NCI-H2081 treated with DMSO at 0.1 percent for 48 hours (cell line): ENCODE measurements around the gene HPN.
"Not testable (repeated sequence)": the region's sequence is repeated elsewhere in the genome, so short reads cannot be mapped to it uniquely, and the experiment has no call there.

ENCODE experiments used
- DNase-seq: peaks from one replicate; lab custom pipeline; 2025; lab: John Stamatoyannopoulos, UW

HPN gene

GRCh38 chr19:35041548-35042055 lies at the start of gene HPN:
Gene HPN, plus strand, starts transcription at chr19:35041721. Its CDS starts 786 bp downstream, at chr19:35042507.
- no peak for DNase-seq

GRCh38 chr19:34992582-34992981 lies 48.9 kb upstream of the HPN start:
- DNase-seq: not testable (repeated sequence)

GRCh38 chr19:34994286-34994642 lies 47.3 kb upstream of the HPN start:
- DNase-seq: no peak

- no peak for DNase-seq
Measured at GRCh38 chr19:34994643-34995541, 46.6 kb upstream of the HPN start.

DNA sequence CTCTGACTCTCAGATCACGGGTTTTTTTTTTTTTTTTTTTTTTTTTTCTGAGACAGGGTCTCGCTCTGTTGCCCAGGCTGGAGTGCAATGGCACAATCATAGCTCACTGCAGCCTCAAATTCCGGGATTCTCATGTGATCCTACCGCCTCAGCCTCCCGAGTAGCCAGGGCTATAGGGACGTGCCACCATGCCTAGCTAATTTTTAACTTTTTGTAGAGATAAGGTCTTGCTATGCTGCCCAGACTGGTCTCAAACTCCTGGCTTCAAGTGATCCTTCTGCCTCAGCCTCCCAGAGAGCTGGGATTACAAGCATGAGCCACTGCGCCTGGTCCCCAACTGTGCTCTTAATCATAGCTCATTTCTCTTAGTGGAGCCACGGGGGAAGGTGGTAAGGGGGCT lies 46.0 kb upstream of the HPN start:
- DNase-seq: no peak

GRCh38 chr19:34997071-34997617 lies 44.4 kb upstream of the HPN start:
- no peak for DNase-seq

DNA sequence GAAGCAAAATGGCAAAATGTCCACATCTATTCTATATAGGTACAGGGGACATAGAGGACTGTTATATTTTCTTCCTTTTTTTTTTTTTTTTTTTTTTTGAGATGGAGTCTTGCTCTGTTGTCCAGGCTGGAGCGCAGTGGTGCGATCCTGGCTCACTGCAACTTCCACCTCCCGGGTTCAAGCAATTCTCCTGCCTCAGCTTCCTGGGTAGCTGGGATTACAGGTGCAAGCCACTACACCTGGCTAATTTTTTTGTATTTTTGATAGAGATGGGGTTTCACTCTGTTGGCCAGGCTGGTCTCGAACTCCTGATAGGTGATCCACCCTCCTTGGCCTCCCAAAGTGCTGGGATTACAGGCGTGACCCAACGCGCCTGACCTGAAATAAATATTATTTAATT lies 43.3 kb upstream of the HPN start:
- not testable (repeated sequence) for DNase-seq

GRCh38 chr19:34998777-34999497 lies 42.6 kb upstream of the HPN start:
- DNase-seq: no peak

- DNase-seq: no peak
Measured at GRCh38 chr19:34999498-35000337, 41.8 kb upstream of the HPN start, which contains the start of gene GRAMD1A. Gene GRAMD1A, plus strand, starts transcription at chr19:35000323. Its CDS starts 156 bp downstream, at chr19:35000479.

- DNase-seq: no peak
Measured at GRCh38 chr19:35000338-35000646, 41.2 kb upstream of the HPN start.

GRCh38 chr19:35000647-35001501 lies 40.6 kb upstream of the HPN start:
- DNase-seq: no peak

- no peak for DNase-seq
Measured at GRCh38 chr19:35002037-35002535, 39.4 kb upstream of the HPN start.

DNA sequence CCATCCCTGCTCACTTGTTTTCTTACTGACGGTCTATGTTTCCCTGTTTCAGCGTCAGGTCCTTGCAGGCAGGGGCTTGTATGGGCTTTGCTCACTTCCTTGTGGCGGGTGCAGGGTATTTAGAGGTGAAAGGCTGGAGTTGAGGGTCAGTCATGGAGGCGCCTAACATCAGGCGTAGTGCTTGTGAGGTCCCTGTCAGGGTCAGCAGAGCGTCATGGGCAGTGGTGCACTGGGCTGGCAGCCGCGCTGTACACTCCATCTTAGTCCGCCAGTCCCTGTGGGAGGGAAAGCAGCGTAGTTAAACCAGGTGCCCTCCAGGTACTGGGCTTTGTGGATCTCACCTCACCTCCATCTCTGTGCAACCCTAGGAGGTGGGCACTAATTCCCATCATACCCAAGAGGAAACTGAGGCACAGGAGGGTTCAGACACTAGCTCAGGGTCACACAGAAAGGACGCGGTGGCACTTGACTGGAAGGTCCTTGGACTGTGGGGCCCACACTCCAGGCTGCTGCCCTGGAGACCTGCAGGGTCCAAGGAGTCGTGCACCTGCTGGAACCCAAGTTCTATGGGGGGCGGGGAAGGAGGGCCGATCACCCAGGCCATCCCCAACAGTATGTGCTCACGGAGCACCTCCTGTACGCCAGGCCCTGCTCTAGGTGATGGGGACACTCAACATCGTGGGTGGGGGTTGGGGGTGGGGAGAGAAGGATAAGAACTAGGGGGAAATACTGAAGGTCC lies 36.8 kb upstream of the HPN start:
- DNase-seq: no peak

DNA sequence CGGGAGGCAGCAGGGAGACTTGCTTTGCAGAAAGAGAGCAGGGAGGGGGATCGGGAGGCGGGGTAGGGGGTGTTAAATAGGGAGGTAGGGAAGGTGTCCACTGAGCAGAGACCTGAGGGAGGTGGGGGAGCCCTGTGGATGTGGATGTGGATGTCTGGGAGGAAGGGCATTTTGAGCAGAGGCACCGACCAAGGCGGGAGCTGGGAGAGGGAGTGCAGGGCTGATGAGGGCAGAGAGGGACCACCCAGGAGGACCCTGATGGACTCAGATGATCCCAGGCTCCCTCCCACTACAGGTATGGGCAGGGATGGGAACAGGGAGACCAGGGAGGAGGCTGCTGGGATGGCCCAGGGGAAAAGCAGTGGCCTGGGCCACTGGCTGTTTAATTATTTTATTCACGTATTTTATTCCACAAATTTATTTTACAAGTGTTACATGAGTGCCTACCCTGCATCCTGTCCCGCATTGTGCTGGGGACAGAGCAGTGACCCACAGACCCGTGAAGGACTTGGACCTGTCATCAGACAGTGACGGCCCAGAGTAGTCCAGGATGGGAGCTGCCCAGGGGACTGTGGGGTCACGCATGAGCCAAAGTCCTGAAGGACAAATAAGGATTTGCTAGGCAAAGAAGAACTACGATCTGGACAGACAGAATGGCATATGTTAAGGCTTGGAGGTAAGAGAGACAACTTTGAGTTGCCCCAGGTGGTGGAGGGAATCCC lies 36.1 kb upstream of the HPN start:
- no peak for DNase-seq

DNA sequence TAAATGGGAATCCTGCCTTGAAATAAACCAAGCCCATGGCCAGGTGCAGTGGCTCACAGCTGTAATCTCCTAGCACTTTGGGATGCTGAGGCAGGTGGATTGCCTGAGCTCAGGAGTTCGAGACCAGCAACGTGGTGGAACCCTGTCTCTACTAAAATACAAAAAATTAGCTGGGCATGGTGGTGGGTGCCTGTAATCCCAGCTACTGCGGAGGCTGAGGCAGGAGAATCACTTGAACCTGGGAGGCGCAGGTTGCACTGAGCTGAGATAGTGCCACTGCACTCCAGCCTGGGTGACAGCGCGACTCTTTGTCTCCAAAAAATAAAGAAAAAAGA lies 35.5 kb upstream of the HPN start:
- DNase-seq: not testable (repeated sequence)

DNA sequence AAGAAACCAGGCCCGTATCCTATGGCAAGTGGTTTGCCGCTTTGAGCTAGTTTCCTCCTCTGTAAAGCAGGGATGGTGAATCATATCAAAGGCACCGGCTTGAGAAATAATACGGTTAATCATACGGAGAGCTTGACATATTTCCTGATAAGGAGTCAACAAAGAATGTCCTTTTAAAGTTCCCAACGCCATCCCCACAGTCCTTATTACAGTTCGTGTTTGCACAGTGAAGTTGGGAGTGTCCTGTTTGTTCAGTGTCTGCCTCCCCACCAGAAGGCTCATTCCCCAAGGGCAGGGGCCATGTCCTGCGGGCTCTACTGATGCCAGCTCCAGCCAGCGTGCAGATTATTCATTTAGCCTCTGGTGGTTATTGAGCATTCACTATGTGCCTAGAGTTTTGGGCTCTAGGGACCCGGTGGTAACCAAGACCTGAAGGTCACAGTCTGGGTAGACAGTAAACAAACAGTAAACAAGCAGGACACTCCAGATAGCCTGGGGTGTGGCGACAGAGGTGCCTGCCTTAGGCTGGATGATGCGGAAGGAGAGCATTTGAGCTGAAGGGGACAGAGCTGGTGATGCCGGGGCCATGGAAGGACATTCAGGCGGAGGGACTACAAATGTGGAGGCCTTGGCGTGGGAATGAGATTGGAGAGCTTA lies 35.1 kb upstream of the HPN start:
- DNase-seq: no peak

DNA sequence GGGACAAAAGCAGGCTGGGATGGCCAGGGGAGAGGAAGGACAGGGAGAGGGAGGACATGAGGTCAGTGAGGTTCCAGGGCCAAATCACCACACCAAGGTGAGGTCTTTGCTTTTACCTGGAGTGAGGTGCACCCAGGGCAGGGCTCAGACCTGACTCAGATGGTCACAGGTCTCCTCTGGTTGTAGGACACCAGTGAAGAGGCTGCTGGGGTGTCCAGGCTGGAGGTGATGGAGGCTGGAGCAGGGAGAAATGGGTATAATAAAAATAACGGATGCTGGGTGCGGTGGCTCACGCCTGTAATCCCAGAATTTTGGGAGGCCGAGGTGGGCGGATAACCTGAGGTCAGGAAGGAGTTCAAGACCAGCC lies 34.5 kb upstream of the HPN start:
- no peak for DNase-seq

- not testable (repeated sequence) for DNase-seq
Measured at GRCh38 chr19:35007427-35007826, 34.1 kb upstream of the HPN start.

DNA sequence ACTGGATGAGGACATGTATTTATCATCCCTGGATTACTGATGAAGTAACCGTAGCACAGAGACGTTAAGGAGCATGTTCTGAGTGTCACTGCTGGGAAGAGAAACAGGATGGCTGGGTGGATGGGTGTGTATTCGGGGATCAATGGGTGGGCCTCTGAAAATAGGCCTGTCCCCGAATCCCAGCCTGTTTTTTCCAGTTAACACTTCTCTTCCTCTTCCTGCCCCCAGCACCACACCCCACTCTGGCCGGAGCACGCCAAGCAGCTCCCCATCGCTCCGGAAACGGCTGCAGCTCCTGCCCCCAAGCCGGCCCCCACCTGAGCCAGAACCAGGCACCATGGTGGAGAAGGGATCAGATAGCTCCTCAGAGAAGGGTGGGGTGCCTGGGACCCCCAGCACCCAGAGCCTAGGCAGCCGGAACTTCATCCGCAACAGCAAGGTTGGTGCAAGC lies 32.6 kb upstream of the HPN start:
- DNase-seq: no peak
